ES-I3 (cell line): ENCODE results near the gene SOX8.
A peak's percentile ranks its signal among the peaks of the same experiment; 100 is the strongest.

Experiments used
- H3K36me3 ChIP-seq: 2 replicates; pipeline ENCODE4 v1.6.1; 2013; ENCODE audit warnings: mild to moderate bottlenecking, low read length, control low read depth, moderate library complexity; ENCODE audit not compliant: insufficient read depth
- H3K4me1 ChIP-seq: 2 replicates; pipeline ENCODE4 v1.6.1; 2013; ENCODE audit warnings: mild to moderate bottlenecking, control low read depth, low read length; ENCODE audit not compliant: insufficient read depth
- H3K9ac ChIP-seq: 2 replicates; pipeline ENCODE4 v1.6.1; 2013; ENCODE audit warnings: low read depth, mild to moderate bottlenecking, low read length, moderate library complexity
- H3K9me3 ChIP-seq: 2 replicates; pipeline ENCODE4 v1.6.1; 2013; ENCODE audit warnings: mild to moderate bottlenecking, low read length, moderate library complexity; ENCODE audit not compliant: control insufficient read depth, insufficient read depth

Gene SOX8

DNA sequence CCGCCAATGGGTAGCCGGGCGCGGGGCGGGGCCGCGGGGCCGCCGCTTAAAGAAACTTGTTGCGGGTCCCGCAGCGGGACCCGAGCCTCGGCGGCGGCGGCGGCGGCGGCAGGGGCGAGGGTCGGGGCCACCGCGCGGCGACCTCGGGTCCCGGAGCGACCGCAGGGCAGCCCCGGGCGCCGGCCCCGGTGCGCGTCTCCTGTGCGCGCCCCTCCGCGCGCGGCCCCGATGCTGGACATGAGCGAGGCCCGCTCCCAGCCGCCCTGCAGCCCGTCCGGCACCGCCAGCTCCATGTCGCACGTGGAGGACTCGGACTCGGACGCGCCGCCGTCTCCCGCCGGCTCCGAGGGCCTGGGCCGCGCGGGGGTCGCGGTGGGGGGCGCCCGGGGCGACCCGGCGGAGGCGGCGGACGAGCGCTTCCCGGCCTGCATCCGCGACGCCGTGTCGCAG lies at the start of gene SOX8:
TSS of gene SOX8 (plus strand) at position 76 of the 450 bp plus-strand sequence. CDS start at position 229, 153 bp downstream.
- Histone ChIP-seq H3K9ac (peak within 1 kb of the TSS; percentile 62), H3K9me3 (no peaks in the 10 kb centered on the region), H3K36me3 (no peaks in the 10 kb centered on the region), H3K4me1 (no peaks in the 10 kb centered on the region; the same call in 1 of the 2 replicates)

DNA sequence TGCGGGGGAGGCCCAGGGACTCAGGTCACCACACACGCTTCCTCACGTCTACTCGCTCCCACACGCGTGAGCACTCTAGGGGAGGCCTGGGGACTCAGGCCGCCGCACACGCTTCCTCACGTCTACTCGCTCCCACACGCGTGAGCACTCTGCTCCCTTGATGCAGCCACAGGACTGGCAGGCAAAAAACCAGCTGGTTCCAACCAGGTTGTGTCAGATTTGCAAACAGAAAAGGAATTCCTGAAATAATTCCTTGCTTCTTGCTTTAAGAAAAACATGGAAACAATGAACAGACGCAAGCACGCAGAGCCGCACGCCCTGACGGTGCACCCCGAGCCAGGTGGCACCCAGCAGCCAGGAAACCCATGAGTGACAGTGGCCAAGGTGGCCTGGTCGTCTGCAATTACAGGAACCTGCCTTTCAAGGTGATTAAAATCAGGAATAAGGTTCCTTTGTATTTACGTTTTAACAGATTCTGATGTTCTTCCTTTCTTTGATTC lies 48.7 kb upstream of the SOX8 start:
- Histone ChIP-seq H3K9me3 (no peaks in the 10 kb centered on the region), H3K36me3 (no peaks in the 10 kb centered on the region), H3K9ac (no peak overlapping the region), H3K4me1 (no peaks in the 10 kb centered on the region)

DNA sequence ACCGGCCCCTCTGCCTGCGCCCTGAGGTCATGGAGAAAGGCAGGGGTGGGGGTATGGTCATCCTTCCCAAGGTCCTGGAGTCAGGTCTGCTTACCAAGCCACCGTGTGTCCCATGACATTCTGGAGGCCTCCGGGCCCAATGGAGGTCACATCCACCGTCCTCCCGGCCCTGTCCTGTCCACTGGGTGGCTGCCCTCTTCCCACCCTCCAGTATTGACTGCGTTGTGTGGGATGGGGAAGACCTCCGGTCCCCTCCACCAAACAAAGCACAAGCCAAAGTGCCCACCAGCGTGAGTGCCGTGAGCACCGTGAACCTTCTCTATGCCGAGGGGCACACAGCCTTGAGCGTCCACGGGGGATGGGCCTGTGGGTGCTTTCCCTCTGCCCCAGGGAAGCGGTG lies 48.0 kb upstream of the SOX8 start:
- Histone ChIP-seq H3K9ac (no peak overlapping the region), H3K4me1 (no peaks in the 10 kb centered on the region), H3K9me3 (no peaks in the 10 kb centered on the region), H3K36me3 (no peaks in the 10 kb centered on the region)

DNA sequence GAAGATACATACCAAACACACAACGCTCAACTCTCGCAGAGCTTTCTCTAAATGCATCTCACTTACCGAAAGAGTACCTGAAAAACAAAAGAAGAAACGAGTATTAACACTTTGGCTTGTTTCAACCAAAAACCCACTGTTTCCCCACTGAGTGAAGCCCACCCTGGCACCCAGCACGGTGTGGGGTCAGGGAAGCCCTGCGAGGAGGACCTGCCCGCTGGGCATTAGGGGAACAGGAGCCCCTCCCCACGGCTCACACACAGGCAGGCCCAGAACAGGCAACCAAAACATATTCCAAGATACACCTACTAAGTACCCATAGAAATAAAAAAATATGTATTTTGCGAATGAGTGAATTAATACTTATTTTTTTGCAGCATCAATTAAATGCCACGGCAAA lies 47.4 kb upstream of the SOX8 start:
- Histone ChIP-seq H3K4me1 (no peaks in the 10 kb centered on the region), H3K36me3 (no peaks in the 10 kb centered on the region), H3K9ac (no peak overlapping the region), H3K9me3 (no peaks in the 10 kb centered on the region)

- Histone ChIP-seq H3K9me3 (no peaks in the 10 kb centered on the region), H3K4me1 (no peaks in the 10 kb centered on the region), H3K36me3 (no peaks in the 10 kb centered on the region), H3K9ac (no peak overlapping the region)
Observed at GRCh38 chr16:935684-936083, 45.9 kb upstream of the SOX8 start.

GRCh38 chr16:937311-937710 lies 44.3 kb upstream of the SOX8 start:
- no peak overlapping the region for H3K9ac ChIP-seq
- H3K4me1 ChIP-seq, result no peaks in the 10 kb centered on the region
- peaks cover 4% of the 10 kb centered on the region; the same call in 1 of the 2 replicates for H3K9me3 ChIP-seq
- H3K36me3 ChIP-seq, result no peaks in the 10 kb centered on the region

GRCh38 chr16:937723-938122 lies 43.8 kb upstream of the SOX8 start:
- Histone ChIP-seq H3K9ac (no peak overlapping the region), H3K36me3 (no peaks in the 10 kb centered on the region), H3K4me1 (no peaks in the 10 kb centered on the region), H3K9me3 (peaks cover 4% of the 10 kb centered on the region; the same call in 1 of the 2 replicates)

- H3K9me3 ChIP-seq, result peaks cover 4% of the 10 kb centered on the region; the same call in 1 of the 2 replicates
- H3K4me1 ChIP-seq, result no peaks in the 10 kb centered on the region
- H3K36me3 ChIP-seq, result no peaks in the 10 kb centered on the region
- H3K9ac ChIP-seq, result no peak overlapping the region
Observed at GRCh38 chr16:938136-938535, 43.4 kb upstream of the SOX8 start.

DNA sequence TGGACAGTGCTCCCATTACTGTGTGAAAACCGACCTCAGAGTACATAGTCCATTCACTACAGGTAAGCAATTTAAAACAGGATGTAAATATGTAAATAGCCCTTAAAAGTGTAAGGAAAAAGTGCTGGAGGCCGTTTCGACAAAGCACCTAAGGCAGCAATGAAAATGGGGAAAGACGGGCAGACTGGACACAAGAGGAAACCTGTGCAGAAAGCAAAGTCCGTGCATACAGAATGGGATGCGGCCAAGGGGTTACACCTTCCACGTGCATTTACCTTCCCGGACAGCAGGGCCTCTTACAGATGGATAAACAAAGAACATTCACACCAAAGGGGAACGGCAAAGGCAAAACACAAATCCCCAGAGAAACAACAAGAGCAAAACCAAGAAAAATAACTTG lies 42.8 kb upstream of the SOX8 start:
- Histone ChIP-seq H3K4me1 (no peaks in the 10 kb centered on the region), H3K9ac (no peak overlapping the region), H3K9me3 (peaks cover 4% of the 10 kb centered on the region; the same call in 1 of the 2 replicates), H3K36me3 (no peaks in the 10 kb centered on the region)

GRCh38 chr16:939311-939710 lies 42.3 kb upstream of the SOX8 start:
- no peaks in the 10 kb centered on the region for H3K36me3 ChIP-seq
- no peaks in the 10 kb centered on the region for H3K4me1 ChIP-seq
- peaks cover 4% of the 10 kb centered on the region; the same call in 1 of the 2 replicates for H3K9me3 ChIP-seq
- no peak overlapping the region for H3K9ac ChIP-seq

DNA sequence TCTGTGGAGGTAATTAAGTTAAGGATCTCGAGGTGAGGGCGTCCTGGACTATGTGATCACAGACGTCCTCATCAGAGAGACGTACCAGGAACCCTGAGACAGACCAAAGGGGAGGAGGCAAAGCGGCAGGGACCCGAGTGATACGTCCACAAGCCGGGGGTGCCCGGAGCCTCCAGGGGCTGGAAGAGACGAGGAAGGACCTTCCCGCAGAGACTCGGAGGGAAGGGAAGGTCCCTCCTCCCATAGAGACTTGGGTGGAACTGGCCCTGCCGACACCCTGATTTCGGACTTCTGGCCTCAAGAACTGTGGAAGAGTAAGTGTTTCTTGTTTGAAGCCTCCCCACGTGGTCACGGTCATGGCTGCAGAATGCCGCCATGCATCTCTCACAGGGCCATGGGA lies 41.6 kb upstream of the SOX8 start:
- H3K9me3 ChIP-seq, result peaks cover 4% of the 10 kb centered on the region; the same call in 1 of the 2 replicates
- no peaks in the 10 kb centered on the region for H3K4me1 ChIP-seq
- H3K9ac ChIP-seq, result no peak overlapping the region
- no peaks in the 10 kb centered on the region for H3K36me3 ChIP-seq

- H3K9ac ChIP-seq, result no peak overlapping the region
- no peaks in the 10 kb centered on the region for H3K4me1 ChIP-seq
- H3K36me3 ChIP-seq, result no peaks in the 10 kb centered on the region
- H3K9me3 ChIP-seq, result peaks cover 4% of the 10 kb centered on the region; the same call in 1 of the 2 replicates
Observed at GRCh38 chr16:942436-943060, 39.0 kb upstream of the SOX8 start.

DNA sequence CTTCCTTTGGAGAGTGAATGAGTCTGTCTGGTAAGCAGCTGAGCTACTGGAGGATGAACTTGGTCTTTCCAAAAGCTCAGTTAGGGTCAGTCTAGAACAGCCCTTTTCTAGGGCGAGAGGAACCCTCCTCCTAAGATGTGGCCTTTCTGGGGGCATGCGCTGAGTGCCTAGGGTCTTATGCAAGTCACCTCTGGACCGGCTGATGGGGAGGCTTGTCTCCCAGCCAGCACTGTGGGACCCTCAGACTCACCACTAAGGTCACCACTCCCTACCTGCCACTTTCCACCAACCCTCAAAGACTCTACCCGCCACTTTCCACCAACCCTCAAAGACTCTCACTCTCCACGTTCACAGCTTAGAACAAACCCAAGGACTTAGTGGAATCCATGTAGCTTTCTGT lies 37.6 kb upstream of the SOX8 start:
- H3K36me3 ChIP-seq, result no peaks in the 10 kb centered on the region
- H3K4me1 ChIP-seq, result no peaks in the 10 kb centered on the region
- H3K9me3 ChIP-seq, result peaks cover 4% of the 10 kb centered on the region; the same call in 1 of the 2 replicates
- H3K9ac ChIP-seq, result no peak overlapping the region

GRCh38 chr16:945271-946047 lies 36.1 kb upstream of the SOX8 start:
- H3K9ac ChIP-seq, result no peak overlapping the region
- H3K4me1 ChIP-seq, result no peaks in the 10 kb centered on the region
- no peaks in the 10 kb centered on the region for H3K36me3 ChIP-seq
- peaks cover 4% of the 10 kb centered on the region; the same call in 1 of the 2 replicates for H3K9me3 ChIP-seq

- Histone ChIP-seq H3K9ac (no peak overlapping the region), H3K9me3 (peaks cover 4% of the 10 kb centered on the region; the same call in 1 of the 2 replicates), H3K36me3 (no peaks in the 10 kb centered on the region), H3K4me1 (no peaks in the 10 kb centered on the region)
Observed at GRCh38 chr16:946048-946395, 35.5 kb upstream of the SOX8 start.
